ENCODE data around the gene FOXO3.
A peak's percentile ranks its signal among the peaks of the same experiment; 100 is the strongest.

FOXO3 gene

GRCh38 chr6:108714766-108715414 is 154.2 kb downstream of the FOXO3 start:
- no peak for DNase-seq (ENCODE audit: low spot score)

- no peak for DNase-seq (ENCODE audit: low spot score)
Observed at GRCh38 chr6:108715832-108716231, 155.1 kb downstream of the FOXO3 start.

- DNase-seq (ENCODE audit: low spot score), result no peak
Observed at GRCh38 chr6:108716801-108717791, 156.4 kb downstream of the FOXO3 start.

- no peak for DNase-seq (ENCODE audit: low spot score)
Observed at GRCh38 chr6:108719477-108719876, 158.8 kb downstream of the FOXO3 start.

- no peak for DNase-seq (ENCODE audit: low spot score)
Observed at GRCh38 chr6:108720827-108721226, 160.1 kb downstream of the FOXO3 start.

GRCh38 chr6:108721286-108721685 is 160.6 kb downstream of the FOXO3 start:
- no peak for DNase-seq (ENCODE audit: low spot score)

- DNase-seq (ENCODE audit: low spot score), result no peak
Observed at GRCh38 chr6:108723594-108723993, 162.9 kb downstream of the FOXO3 start.

- no peak for DNase-seq (ENCODE audit: low spot score)
Observed at GRCh38 chr6:108726726-108727339, 166.1 kb downstream of the FOXO3 start.

- no peak for DNase-seq (ENCODE audit: low spot score)
Observed at GRCh38 chr6:108727966-108728730, 167.4 kb downstream of the FOXO3 start.

GRCh38 chr6:108728826-108729225 is 168.1 kb downstream of the FOXO3 start:
- DNase-seq (ENCODE audit: low spot score), result no peak

GRCh38 chr6:108730635-108731515 is 170.2 kb downstream of the FOXO3 start:
- DNase-seq (ENCODE audit: low spot score), result no peak

- peak; percentile 68 for DNase-seq (ENCODE audit: low spot score)
Observed at GRCh38 chr6:108732091-108732870, 171.6 kb downstream of the FOXO3 start.

- no peak for DNase-seq (ENCODE audit: low spot score)
Observed at GRCh38 chr6:108733051-108733450, 172.3 kb downstream of the FOXO3 start.

GRCh38 chr6:108733706-108734265 is 173.1 kb downstream of the FOXO3 start:
- no peak for DNase-seq (ENCODE audit: low spot score)

All from RKO (cell line).